Parathyroid adenoma (tissue), 2 donors: ENCODE results near the gene LMNA.

ENCODE experiments used
- H2AFZ ChIP-seq: fragments of 300-600 bp; sonication (generic); one replicate; pipeline ENCODE4 v1.7.0; 2017; ENCODE audit warnings: antibody characterized with exemption, mild to moderate bottlenecking
- H3K27ac ChIP-seq: fragments of 300-600 bp; sonication (generic); one replicate; pipeline ENCODE4 v1.7.0; 2017
- H3K27me3 ChIP-seq: fragments of 300-600 bp; sonication (generic); one replicate; pipeline ENCODE4 v1.7.0; 2017; ENCODE audit warnings: low read length; ENCODE audit not compliant: control insufficient read depth, insufficient read depth
- H3K36me3 ChIP-seq: fragments of 300-600 bp; sonication (generic); one replicate; pipeline ENCODE4 v1.7.0; 2017; ENCODE audit warnings: low read length; ENCODE audit not compliant: control insufficient read depth, insufficient read depth
- H3K4me1 ChIP-seq: fragments of 300-600 bp; sonication (generic); one replicate; pipeline ENCODE4 v1.7.0; 2017; ENCODE audit warnings: control low read depth
- H3K4me2 ChIP-seq: fragments of 300-600 bp; sonication (generic); one replicate; pipeline ENCODE4 v1.7.0; 2017; ENCODE audit warnings: low read length
- H3K4me3 ChIP-seq: fragments of 300-600 bp; sonication (generic); one replicate; pipeline ENCODE4 v1.7.0; 2017; ENCODE audit warnings: low read depth, low read length
- H3K79me2 ChIP-seq: fragments of 300-600 bp; sonication (generic); one replicate; pipeline ENCODE4 v1.7.0; 2017; ENCODE audit warnings: control low read depth
- H3K9ac ChIP-seq: fragments of 300-600 bp; sonication (generic); one replicate; pipeline ENCODE4 v1.7.0; 2017; ENCODE audit warnings: mild to moderate bottlenecking
- H3K9me3 ChIP-seq: fragments of 300-600 bp; sonication (generic); one replicate; pipeline ENCODE4 v1.7.0; 2017; ENCODE audit warnings: low read length; ENCODE audit not compliant: control insufficient read depth
- CTCF ChIP-seq: fragments of 300-600 bp; sonication (generic); IDR thresholded peaks from one replicate; pipeline ENCODE4 v1.7.0; 2017; ENCODE audit warnings: antibody characterized with exemption, mild to moderate bottlenecking
- donor health status: primary hyperparathyroidism.

The LMNA gene

GRCh38 chr1:156155756-156156510 lies 41.4 kb downstream of the LMNA start:
- no peaks in the 10 kb centered on the region for H3K79me2 ChIP-seq
- no peaks in the 10 kb centered on the region for H3K27me3 ChIP-seq
- TF ChIP-seq CTCF: no peak
- no peak overlapping the region for H3K27ac ChIP-seq
- H3K36me3 ChIP-seq: no peaks in the 10 kb centered on the region
- no peaks in the 10 kb centered on the region for H3K4me1 ChIP-seq
- no peak overlapping the region for H3K4me2 ChIP-seq
- no peak overlapping the region for H2AFZ ChIP-seq
- no peaks in the 10 kb centered on the region for H3K9me3 ChIP-seq
- no peak overlapping the region for H3K9ac ChIP-seq
- no peak overlapping the region for H3K4me3 ChIP-seq

- no peaks in the 10 kb centered on the region for H3K79me2 ChIP-seq
- no peak overlapping the region for H3K4me2 ChIP-seq
- H3K9me3 ChIP-seq: no peaks in the 10 kb centered on the region
- no peak overlapping the region for H3K9ac ChIP-seq
- H2AFZ ChIP-seq: no peak overlapping the region
- TF ChIP-seq CTCF: no peak
- H3K36me3 ChIP-seq: no peaks in the 10 kb centered on the region
- peaks cover 4% of the 10 kb centered on the region for H3K4me1 ChIP-seq
- no peak overlapping the region for H3K27ac ChIP-seq
- H3K27me3 ChIP-seq: no peaks in the 10 kb centered on the region
- no peak overlapping the region for H3K4me3 ChIP-seq
Observed at GRCh38 chr1:156157506-156157905, 43.0 kb downstream of the LMNA start.

GRCh38 chr1:156157966-156158365 lies 43.5 kb downstream of the LMNA start:
- no peaks in the 10 kb centered on the region for H3K79me2 ChIP-seq
- H3K9me3 ChIP-seq: no peaks in the 10 kb centered on the region
- no peaks in the 10 kb centered on the region for H3K36me3 ChIP-seq
- H2AFZ ChIP-seq: no peak overlapping the region
- no peak overlapping the region for H3K4me2 ChIP-seq
- no peak overlapping the region for H3K9ac ChIP-seq
- no peak overlapping the region for H3K4me3 ChIP-seq
- H3K4me1 ChIP-seq: peaks cover 4% of the 10 kb centered on the region
- no peaks in the 10 kb centered on the region for H3K27me3 ChIP-seq
- TF ChIP-seq CTCF: no peak
- no peak overlapping the region for H3K27ac ChIP-seq

- Histone ChIP-seq H3K4me3 (no peak overlapping the region), H3K9ac (no peak overlapping the region), H3K27ac (peak overlapping the region; percentile 11)
Observed at GRCh38 chr1:156160000-156160742, 45.7 kb downstream of the LMNA start.

More at GRCh38 chr1:156160000-156160742, 45.7 kb downstream of the LMNA start:
- Histone ChIP-seq H2AFZ (peak overlapping the region; percentile 64), H3K36me3 (no peaks in the 10 kb centered on the region), H3K27me3 (no peaks in the 10 kb centered on the region), H3K9me3 (no peaks in the 10 kb centered on the region), H3K4me2 (peak overlapping the region; percentile 50), H3K79me2 (no peaks in the 10 kb centered on the region), H3K4me1 (peaks cover 4% of the 10 kb centered on the region)
- no peak for TF ChIP-seq CTCF
